OCI-LY3 (cell line): ENCODE results near the gene POLN.

Experiments
- H2AFZ ChIP-seq: fragments of 200-600, 300-600 bp; shearing (Covaris generic); 2 replicates; pipeline ENCODE4 v1.6.0; 2014; ENCODE audit warnings: antibody characterized with exemption, low read depth, low read length
- H3K27ac ChIP-seq: fragments of 200-600, 300-600 bp; sonication (generic); 2 replicates; pipeline ENCODE4 v1.5.1; 2014; ENCODE audit warnings: mild to moderate bottlenecking, low read length, moderate library complexity, mixed read lengths
- H3K27me3 ChIP-seq: fragments of 200-600, 300-600 bp; sonication (generic); 2 replicates; pipeline ENCODE4 v1.6.1; 2014; ENCODE audit warnings: low read depth, low read length, mixed read lengths
- H3K36me3 ChIP-seq: fragments of 200-600, 300-600 bp; sonication (generic); replicated peaks from 2 replicates; pipeline ENCODE3; 2014; ENCODE audit warnings: low read depth, low read length, mixed read lengths
- H3K4me1 ChIP-seq: fragments of 300-600, 200-600 bp; sonication (generic); 2 replicates; pipeline ENCODE4 v1.6.1; 2014; ENCODE audit warnings: low read length, mixed read lengths
- H3K4me2 ChIP-seq: fragments of 200-600, 300-600 bp; sonication (generic); 2 replicates; pipeline ENCODE4 v1.6.1; 2014; ENCODE audit warnings: low read length, mixed read lengths
- H3K4me3 ChIP-seq: fragments of 300-600, 200-600 bp; sonication (generic); 2 replicates; pipeline ENCODE4 v1.5.1; 2014; ENCODE audit warnings: antibody characterized with exemption, mild to moderate bottlenecking, low read length, moderate library complexity
- H3K79me2 ChIP-seq: fragments of 300-600, 200-600 bp; shearing (Covaris generic); 2 replicates; pipeline ENCODE4 v1.6.1; 2014; ENCODE audit warnings: mild to moderate bottlenecking, low read length, mixed read lengths
- H3K9ac ChIP-seq: fragments of 300-600, 200-600 bp; shearing (Covaris generic); 2 replicates; pipeline ENCODE4 v1.6.0; 2014; ENCODE audit warnings: mild to moderate bottlenecking, low read length, moderate library complexity
- H3K9me3 ChIP-seq: fragments of 200-600, 300-600 bp; shearing (Covaris generic); 2 replicates; pipeline ENCODE4 v1.6.1; 2014; ENCODE audit warnings: low read length, mixed read lengths; ENCODE audit not compliant: insufficient read depth
- H4K20me1 ChIP-seq: fragments of 200-600, 300-600 bp; sonication (generic); 2 replicates; pipeline ENCODE4 v1.6.1; 2016; ENCODE audit warnings: low read length, mixed read lengths; ENCODE audit not compliant: insufficient read depth
- EZH2phosphoT487 ChIP-seq: fragments of 200-600 bp; shearing (Covaris generic); IDR thresholded peaks from 2 replicates; pipeline ENCODE4 v1.6.1; 2018; ENCODE audit warnings: antibody characterized with exemption, mixed run types, low read depth
- TF ChIP-seq, protein P1 (sequence below): fragments of 200-600, 300-600 bp; sonication (generic); IDR thresholded peaks from 2 replicates; pipeline ENCODE4 v1.5.1; 2014; ENCODE audit warnings: antibody characterized with exemption, low read length, low read depth

The POLN gene

DNA sequence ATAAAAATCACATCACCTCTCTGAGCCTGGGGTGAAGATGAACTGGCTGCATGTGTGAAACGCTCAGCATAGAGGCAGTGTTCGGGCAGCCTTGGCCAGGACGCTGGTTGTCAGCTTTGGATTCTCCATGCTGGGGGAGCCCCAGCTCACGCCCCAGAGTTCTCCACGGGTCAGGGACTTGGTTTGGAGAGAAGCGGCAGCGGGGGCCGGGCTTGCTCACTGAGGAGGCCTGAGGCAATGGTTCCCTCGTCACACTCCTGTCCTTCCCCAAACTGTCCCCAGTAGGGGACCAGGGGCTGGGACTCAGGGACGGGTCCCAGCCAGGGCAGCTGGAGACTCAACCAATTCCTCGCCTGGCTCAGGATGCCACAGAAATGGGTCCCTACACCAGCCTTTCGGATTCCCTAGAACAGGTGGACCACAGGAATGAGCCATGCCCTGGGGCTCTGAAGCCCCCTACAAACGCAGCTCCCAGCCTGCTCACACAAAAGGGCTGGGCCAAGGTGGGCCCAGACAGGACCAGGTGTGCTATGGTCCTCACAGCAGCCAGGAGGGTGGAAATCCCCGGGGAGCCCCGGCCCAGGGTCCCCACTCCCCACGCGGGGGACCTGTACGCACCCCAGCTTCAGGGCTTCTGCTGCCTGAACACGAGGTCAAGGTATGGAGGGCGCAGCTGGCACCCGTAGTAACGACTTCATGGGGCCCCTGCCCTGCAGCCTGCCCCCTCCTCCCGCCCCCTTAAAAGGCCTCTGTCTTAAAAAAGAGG is 18.6 kb upstream of the POLN start:
- Histone ChIP-seq H3K4me3 (peak overlapping the region; percentile 90), H2AFZ (peak overlapping the region; percentile 38; the same call in 1 of the 2 replicates), H3K27ac (no peak overlapping the region), H3K27me3 (no peaks in the 10 kb centered on the region), H3K4me2 (peak overlapping the region; percentile 79), H3K9me3 (no peaks in the 10 kb centered on the region), H3K9ac (peak overlapping the region; percentile 69), H3K79me2 (no peaks in the 10 kb centered on the region), H3K4me1 (peaks cover 9% of the 10 kb centered on the region; the same call in 1 of the 2 replicates), H4K20me1 (no peaks in the 10 kb centered on the region), H3K36me3 (no peaks in the 10 kb centered on the region)
- no peak for TF ChIP-seq EZH2phosphoT487
- TF ChIP-seq, protein P1, sequence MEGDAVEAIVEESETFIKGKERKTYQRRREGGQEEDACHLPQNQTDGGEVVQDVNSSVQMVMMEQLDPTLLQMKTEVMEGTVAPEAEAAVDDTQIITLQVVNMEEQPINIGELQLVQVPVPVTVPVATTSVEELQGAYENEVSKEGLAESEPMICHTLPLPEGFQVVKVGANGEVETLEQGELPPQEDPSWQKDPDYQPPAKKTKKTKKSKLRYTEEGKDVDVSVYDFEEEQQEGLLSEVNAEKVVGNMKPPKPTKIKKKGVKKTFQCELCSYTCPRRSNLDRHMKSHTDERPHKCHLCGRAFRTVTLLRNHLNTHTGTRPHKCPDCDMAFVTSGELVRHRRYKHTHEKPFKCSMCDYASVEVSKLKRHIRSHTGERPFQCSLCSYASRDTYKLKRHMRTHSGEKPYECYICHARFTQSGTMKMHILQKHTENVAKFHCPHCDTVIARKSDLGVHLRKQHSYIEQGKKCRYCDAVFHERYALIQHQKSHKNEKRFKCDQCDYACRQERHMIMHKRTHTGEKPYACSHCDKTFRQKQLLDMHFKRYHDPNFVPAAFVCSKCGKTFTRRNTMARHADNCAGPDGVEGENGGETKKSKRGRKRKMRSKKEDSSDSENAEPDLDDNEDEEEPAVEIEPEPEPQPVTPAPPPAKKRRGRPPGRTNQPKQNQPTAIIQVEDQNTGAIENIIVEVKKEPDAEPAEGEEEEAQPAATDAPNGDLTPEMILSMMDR: no peak

DNA sequence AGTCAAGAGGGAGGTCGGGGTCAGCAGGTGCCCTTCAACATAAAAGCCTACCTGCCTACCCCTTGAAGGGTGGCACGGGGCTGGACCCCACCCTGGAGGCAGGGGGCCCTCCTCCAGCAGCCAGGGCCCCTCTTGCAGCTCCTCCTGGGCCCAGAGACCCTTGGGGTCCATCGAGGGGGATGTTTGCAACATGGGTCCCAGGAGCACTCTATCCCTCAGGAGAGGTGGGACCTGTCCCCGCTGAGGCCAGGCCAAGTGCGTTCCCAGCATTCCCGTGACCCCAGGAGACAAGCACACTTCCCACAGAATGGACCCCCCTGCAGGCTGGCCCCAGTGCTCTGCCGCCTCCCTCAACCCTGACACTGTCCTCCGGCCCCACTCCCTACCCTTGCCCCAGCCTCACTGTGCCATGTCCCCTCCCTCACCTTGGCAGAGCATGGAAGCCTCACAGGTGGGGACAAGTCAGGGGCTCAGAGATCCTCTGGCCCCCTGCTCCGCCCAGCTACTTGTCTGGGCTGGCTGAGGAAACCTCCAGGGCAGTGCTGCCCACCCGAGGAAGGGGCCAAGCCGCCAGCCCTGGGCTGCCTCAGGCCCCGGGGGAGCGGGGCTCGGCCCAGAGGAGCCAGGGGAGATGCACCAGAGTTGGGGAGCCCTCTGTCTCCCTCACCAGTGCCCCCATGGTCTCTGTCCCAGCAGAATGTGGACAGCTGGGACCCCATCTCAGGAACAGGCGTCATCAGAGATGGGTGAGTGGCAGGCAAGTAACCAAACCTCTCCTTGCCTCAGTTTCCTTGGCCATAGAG is 17.8 kb upstream of the POLN start:
- Histone ChIP-seq H4K20me1 (no peaks in the 10 kb centered on the region), H3K4me3 (0 out of 2 replicates have a peak overlapping the region, but pooled peaks have one; percentile 90), H3K27me3 (no peaks in the 10 kb centered on the region), H2AFZ (no peak overlapping the region), H3K9me3 (no peaks in the 10 kb centered on the region), H3K27ac (no peak overlapping the region), H3K9ac (no peak overlapping the region), H3K36me3 (no peaks in the 10 kb centered on the region), H3K4me1 (peaks cover 9% of the 10 kb centered on the region; the same call in 1 of the 2 replicates), H3K79me2 (no peaks in the 10 kb centered on the region), H3K4me2 (no peak overlapping the region)
- TF ChIP-seq, protein P1: no peak
- no peak for TF ChIP-seq EZH2phosphoT487

DNA sequence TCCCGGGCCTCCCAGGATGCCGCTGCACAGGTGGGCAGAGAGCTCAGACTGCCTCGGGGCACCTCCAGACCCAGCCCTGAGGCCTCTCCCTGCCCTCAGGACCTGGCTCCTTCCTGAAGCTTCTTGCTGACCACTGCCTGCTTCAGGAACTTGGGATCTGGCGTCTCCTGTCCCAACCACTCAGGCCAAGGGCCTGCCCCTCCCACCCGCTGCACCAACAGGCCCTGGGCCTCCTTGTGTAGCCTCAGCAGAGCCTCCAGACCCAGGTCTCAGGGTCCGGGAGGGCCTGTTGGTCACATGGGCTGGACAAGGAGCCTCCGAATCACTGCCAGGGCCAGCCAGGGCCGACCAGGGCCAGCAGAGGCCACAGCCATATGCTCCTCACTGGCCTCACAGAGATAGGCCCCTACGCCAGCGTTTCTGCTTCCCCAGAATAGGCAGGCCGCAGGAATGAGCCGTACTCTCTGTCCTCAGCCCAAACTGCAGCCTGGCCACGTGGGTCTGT is 17.2 kb upstream of the POLN start:
- Histone ChIP-seq H3K9me3 (no peaks in the 10 kb centered on the region), H3K4me2 (no peak overlapping the region), H3K79me2 (no peaks in the 10 kb centered on the region), H2AFZ (no peak overlapping the region), H4K20me1 (no peaks in the 10 kb centered on the region), H3K4me3 (no peak overlapping the region), H3K27ac (no peak overlapping the region), H3K27me3 (no peaks in the 10 kb centered on the region), H3K9ac (no peak overlapping the region), H3K4me1 (peaks cover 9% of the 10 kb centered on the region; the same call in 1 of the 2 replicates), H3K36me3 (no peaks in the 10 kb centered on the region)
- TF ChIP-seq, protein P1: no peak
- no peak for TF ChIP-seq EZH2phosphoT487
